ENCODE measurements around the gene RBM15B.

RBM15B gene

GRCh38 chr3:51353131-51353530, 38.0 kb upstream of the RBM15B start:
- H3K9me3 ChIP-seq (ENCODE audit: insufficient read depth, low read length, severe bottlenecking), result no peaks in the 10 kb centered on the region
- ATAC-seq (ENCODE audit: insufficient read depth, low read depth), result no peak
- no peaks in the 10 kb centered on the region for H4K20me1 ChIP-seq (ENCODE audit: insufficient read depth, low read length)
- H3K4me1 ChIP-seq (ENCODE audit: insufficient read depth, low read length), result no peaks in the 10 kb centered on the region
- H3K9ac ChIP-seq (ENCODE audit: low read depth, low read length), result no peak overlapping the region
- no peaks in the 10 kb centered on the region for H3K36me3 ChIP-seq (ENCODE audit: insufficient read depth, low read length)
- DNase-seq, result no peak
- no peak overlapping the region for H3K4me3 ChIP-seq (ENCODE audit: low read depth in 1 of 2, low read length in 2 of 2)
- no peak overlapping the region for H2AFZ ChIP-seq (ENCODE audit: low read depth, low read length)
- no peak overlapping the region for H3K27ac ChIP-seq (ENCODE audit: low read length)
- peaks cover 21% of the 10 kb centered on the region for H3K27me3 ChIP-seq (ENCODE audit: insufficient read depth, low read length, poor library complexity)
- TF ChIP-seq CTCF (IDR thresholded peaks at IDR 0.05; ENCODE audit: borderline replicate concordance, extremely low read depth, low read length, poor library complexity, severe bottlenecking) (no peak), EZH2 (IDR thresholded peaks at IDR 0.05; ENCODE audit: borderline replicate concordance, low read depth, low read length, severe bottlenecking) (no peak)
- no peak overlapping the region for H3K4me2 ChIP-seq (ENCODE audit: insufficient read depth, low read length)
- no peaks in the 10 kb centered on the region for H3K79me2 ChIP-seq (ENCODE audit: insufficient read depth, low read length)

- H3K4me1 ChIP-seq (ENCODE audit: insufficient read depth, low read length), result no peaks in the 10 kb centered on the region
- H3K36me3 ChIP-seq (ENCODE audit: insufficient read depth, low read length), result no peaks in the 10 kb centered on the region
- no peak overlapping the region for H3K27ac ChIP-seq (ENCODE audit: low read length)
- no peak for TF ChIP-seq CTCF (IDR thresholded peaks at IDR 0.05; ENCODE audit: borderline replicate concordance, extremely low read depth, low read length, poor library complexity, severe bottlenecking)
- TF ChIP-seq EZH2 (IDR thresholded peaks at IDR 0.05; ENCODE audit: borderline replicate concordance, low read depth, low read length, severe bottlenecking), result no peak
- DNase-seq (no peak), ATAC-seq (ENCODE audit: insufficient read depth, low read depth) (no peak)
- H4K20me1 ChIP-seq (ENCODE audit: insufficient read depth, low read length), result no peaks in the 10 kb centered on the region
- H2AFZ ChIP-seq (ENCODE audit: low read depth, low read length), result no peak overlapping the region
- no peaks in the 10 kb centered on the region for H3K9me3 ChIP-seq (ENCODE audit: insufficient read depth, low read length, severe bottlenecking)
- peaks cover 25% of the 10 kb centered on the region for H3K27me3 ChIP-seq (ENCODE audit: insufficient read depth, low read length, poor library complexity)
- no peak overlapping the region for H3K9ac ChIP-seq (ENCODE audit: low read depth, low read length)
- no peak overlapping the region for H3K4me2 ChIP-seq (ENCODE audit: insufficient read depth, low read length)
- no peak overlapping the region for H3K4me3 ChIP-seq (ENCODE audit: low read depth in 1 of 2, low read length in 2 of 2)
- no peaks in the 10 kb centered on the region for H3K79me2 ChIP-seq (ENCODE audit: insufficient read depth, low read length)
Observed at GRCh38 chr3:51353691-51354090, 37.4 kb upstream of the RBM15B start.

GRCh38 chr3:51354172-51354571, 36.9 kb upstream of the RBM15B start:
- H3K4me1 ChIP-seq (ENCODE audit: insufficient read depth, low read length), result no peaks in the 10 kb centered on the region
- peaks cover 25% of the 10 kb centered on the region for H3K27me3 ChIP-seq (ENCODE audit: insufficient read depth, low read length, poor library complexity)
- no peak overlapping the region for H3K9ac ChIP-seq (ENCODE audit: low read depth, low read length)
- no peak overlapping the region for H2AFZ ChIP-seq (ENCODE audit: low read depth, low read length)
- ATAC-seq (ENCODE audit: insufficient read depth, low read depth) (no peak), DNase-seq (no peak)
- H4K20me1 ChIP-seq (ENCODE audit: insufficient read depth, low read length), result no peaks in the 10 kb centered on the region
- H3K27ac ChIP-seq (ENCODE audit: low read length), result no peak overlapping the region
- no peak overlapping the region for H3K4me2 ChIP-seq (ENCODE audit: insufficient read depth, low read length)
- H3K79me2 ChIP-seq (ENCODE audit: insufficient read depth, low read length), result no peaks in the 10 kb centered on the region
- H3K4me3 ChIP-seq (ENCODE audit: low read depth in 1 of 2, low read length in 2 of 2), result no peak overlapping the region
- TF ChIP-seq CTCF (IDR thresholded peaks at IDR 0.05; ENCODE audit: borderline replicate concordance, extremely low read depth, low read length, poor library complexity, severe bottlenecking) (no peak), EZH2 (IDR thresholded peaks at IDR 0.05; ENCODE audit: borderline replicate concordance, low read depth, low read length, severe bottlenecking) (no peak)
- no peaks in the 10 kb centered on the region for H3K36me3 ChIP-seq (ENCODE audit: insufficient read depth, low read length)
- no peaks in the 10 kb centered on the region for H3K9me3 ChIP-seq (ENCODE audit: insufficient read depth, low read length, severe bottlenecking)
